Measurements from ENCODE around the gene NUSAP1. TPM values are rescaled to one million over a fixed set of nuclear protein-coding genes. Genes with fewer than 3 reads are reported as not detected.
"Not testable (repeated sequence)": the region's sequence is repeated elsewhere in the genome, so short reads cannot be mapped to it uniquely, and the experiment has no call there.

The NUSAP1 gene
- total RNA-seq, 2 donors from 2014 or later: 118 to 185 TPM

- H3K27me3 ChIP-seq (ENCODE audit: control insufficient read depth, insufficient read depth, low read length, poor library complexity, severe bottlenecking): no peaks in the 10 kb centered on the region
- H3K27ac Mint-ChIP-seq: no peak overlapping the region
Observed at GRCh38 chr15:41309226-41309905, 23.3 kb upstream of the NUSAP1 start.

GRCh38 chr15:41320805-41321330 lies 11.8 kb upstream of the NUSAP1 start:
- H3K36me3 ChIP-seq (ENCODE audit: control insufficient read depth, insufficient read depth, low read length): peaks cover 24% of the 10 kb centered on the region
- 92 to 98% methylated on average over 2 to 23 of the region's 39 CpGs for WGBS, 2 experiments (ENCODE audit: insufficient coverage in 1 of 2, insufficient read length in 1 of 2)
- Mint-ChIP-seq H3K9me3 (peaks cover 13% of the 10 kb centered on the region), H3K36me3 (ENCODE audit: low read depth) (peaks cover 55% of the 10 kb centered on the region)
- H3K27ac Mint-ChIP-seq; H3K9ac ChIP-seq (ENCODE audit: extremely low read depth, low read length, poor library complexity, severe bottlenecking); H3K4me1 ChIP-seq (ENCODE audit: control insufficient read depth, insufficient read depth, low read length); H3K4me1 Mint-ChIP-seq; DNase-seq; H3K4me3 Mint-ChIP-seq; H3K27me3 Mint-ChIP-seq (ENCODE audit: insufficient read depth); H3K4me3 ChIP-seq (ENCODE audit: low read length); H3K27me3 ChIP-seq (ENCODE audit: control insufficient read depth, insufficient read depth, low read length, poor library complexity, severe bottlenecking); H3K27ac ChIP-seq (ENCODE audit: low read depth, low read length): not testable (repeated sequence)
- peaks cover 12% of the 10 kb centered on the region for H3K9me3 ChIP-seq (ENCODE audit: control insufficient read depth, low read length)

More at GRCh38 chr15:41309226-41309905, 23.3 kb upstream of the NUSAP1 start:
- H3K9me3 Mint-ChIP-seq: no peaks in the 10 kb centered on the region
- H3K36me3 Mint-ChIP-seq (ENCODE audit: low read depth): peaks cover 26% of the 10 kb centered on the region
- no peaks in the 10 kb centered on the region for H3K27me3 Mint-ChIP-seq (ENCODE audit: insufficient read depth)
- TF ChIP-seq CTCF (conservative IDR thresholded peaks at IDR 0.05): no peak
- Histone ChIP-seq H3K9me3 (ENCODE audit: control insufficient read depth, low read length) (no peaks in the 10 kb centered on the region), H3K9ac (ENCODE audit: extremely low read depth, low read length, poor library complexity, severe bottlenecking) (no peak overlapping the region), H3K36me3 (ENCODE audit: control insufficient read depth, insufficient read depth, low read length) (peaks cover 42% of the 10 kb centered on the region), H3K4me3 (ENCODE audit: low read length) (no peak overlapping the region), H3K4me1 (ENCODE audit: control insufficient read depth, insufficient read depth, low read length) (no peaks in the 10 kb centered on the region), H3K27ac (ENCODE audit: low read depth, low read length) (no peak overlapping the region)
- WGBS, 2 experiments (ENCODE audit: insufficient coverage in 1 of 2, insufficient read length in 1 of 2): 100% methylated on average over 2 of the region's 2 CpGs; no CpG with 5 or more reads in 1 of the 2 experiments
- H3K4me3 Mint-ChIP-seq: no peak overlapping the region
- no peak for DNase-seq
- peaks cover 3% of the 10 kb centered on the region for H3K4me1 Mint-ChIP-seq

- Histone ChIP-seq H3K9ac (ENCODE audit: extremely low read depth, low read length, poor library complexity, severe bottlenecking) (no peak overlapping the region), H3K36me3 (ENCODE audit: control insufficient read depth, insufficient read depth, low read length) (peaks cover 26% of the 10 kb centered on the region), H3K27me3 (ENCODE audit: control insufficient read depth, insufficient read depth, low read length, poor library complexity, severe bottlenecking) (no peaks in the 10 kb centered on the region), H3K27ac (ENCODE audit: low read depth, low read length) (no peak overlapping the region), H3K4me1 (ENCODE audit: control insufficient read depth, insufficient read depth, low read length) (no peaks in the 10 kb centered on the region), H3K9me3 (ENCODE audit: control insufficient read depth, low read length) (peaks cover 12% of the 10 kb centered on the region), H3K4me3 (ENCODE audit: low read length) (no peak overlapping the region)
- Mint-ChIP-seq H3K27ac (no peak overlapping the region), H3K36me3 (ENCODE audit: low read depth) (peaks cover 50% of the 10 kb centered on the region), H3K27me3 (ENCODE audit: insufficient read depth) (no peaks in the 10 kb centered on the region), H3K9me3 (peaks cover 13% of the 10 kb centered on the region), H3K4me1 (no peaks in the 10 kb centered on the region), H3K4me3 (no peak overlapping the region)
- no peak for TF ChIP-seq CTCF (conservative IDR thresholded peaks at IDR 0.05)
- no peak for DNase-seq
- WGBS, 2 experiments (ENCODE audit: insufficient coverage in 1 of 2, insufficient read length in 1 of 2): 91 to 92% methylated on average over 1 of the region's 1 CpG
Observed at GRCh38 chr15:41323611-41324010, 9.1 kb upstream of the NUSAP1 start.

Data from endodermal cell (in vitro differentiated cells).